Thyroid gland (tissue), 4 donors: ENCODE measurements around the gene UBE2E3.

Experiments used
- POLR2A ChIP-seq, 2 donors: fragments of 450-650 bp; IDR thresholded peaks; one replicate each; pipeline ENCODE4 v1.6.1; 2017; ENCODE audit warnings: antibody characterized with exemption in 2 of 2, mild to moderate bottlenecking in 2 of 2, moderate library complexity in 1 of 2
- TF ChIP-seq, protein P1 (sequence below), 6 experiments: fragments of 200-600 bp in 3 of 6; fragments of 450-650 bp in 3 of 6; sonication (generic) in 3 of 6; IDR thresholded peaks; one replicate each; pipeline ENCODE4 v1.5.1; 2016 to 2019; ENCODE audit warnings: antibody characterized with exemption in 6 of 6, mild to moderate bottlenecking in 2 of 6, inconsistent platforms in 1 of 6, moderate library complexity in 1 of 6

GRCh38 chr2:181022652-181023051 lies 42.2 kb downstream of the UBE2E3 start:
- TF ChIP-seq, protein P1, sequence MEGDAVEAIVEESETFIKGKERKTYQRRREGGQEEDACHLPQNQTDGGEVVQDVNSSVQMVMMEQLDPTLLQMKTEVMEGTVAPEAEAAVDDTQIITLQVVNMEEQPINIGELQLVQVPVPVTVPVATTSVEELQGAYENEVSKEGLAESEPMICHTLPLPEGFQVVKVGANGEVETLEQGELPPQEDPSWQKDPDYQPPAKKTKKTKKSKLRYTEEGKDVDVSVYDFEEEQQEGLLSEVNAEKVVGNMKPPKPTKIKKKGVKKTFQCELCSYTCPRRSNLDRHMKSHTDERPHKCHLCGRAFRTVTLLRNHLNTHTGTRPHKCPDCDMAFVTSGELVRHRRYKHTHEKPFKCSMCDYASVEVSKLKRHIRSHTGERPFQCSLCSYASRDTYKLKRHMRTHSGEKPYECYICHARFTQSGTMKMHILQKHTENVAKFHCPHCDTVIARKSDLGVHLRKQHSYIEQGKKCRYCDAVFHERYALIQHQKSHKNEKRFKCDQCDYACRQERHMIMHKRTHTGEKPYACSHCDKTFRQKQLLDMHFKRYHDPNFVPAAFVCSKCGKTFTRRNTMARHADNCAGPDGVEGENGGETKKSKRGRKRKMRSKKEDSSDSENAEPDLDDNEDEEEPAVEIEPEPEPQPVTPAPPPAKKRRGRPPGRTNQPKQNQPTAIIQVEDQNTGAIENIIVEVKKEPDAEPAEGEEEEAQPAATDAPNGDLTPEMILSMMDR (IDR thresholded peaks at IDR 0.05), result no peak
- no peak for TF ChIP-seq POLR2A (IDR thresholded peaks at IDR 0.05)
